Smooth muscle cell (in vitro differentiated cells): ENCODE measurements around the gene CYP4V2. TPM values are rescaled to one million over a fixed set of nuclear protein-coding genes. Genes with fewer than 3 reads are reported as not detected.

ENCODE experiments used
- DNase-seq: peaks from one replicate; lab custom pipeline; 2025; ENCODE audit not compliant: unreplicated experiment; lab: John Stamatoyannopoulos, UW
- H2AFZ ChIP-seq: fragments of 200-600 bp; sonication (generic); 2 replicates; pipeline ENCODE4 v1.6.0; 2016; ENCODE audit warnings: antibody characterized with exemption, low read depth, mild to moderate bottlenecking
- H3F3A ChIP-seq: fragments of 200-600 bp; sonication (generic); 2 replicates; pipeline ENCODE4 v1.6.0; 2017; ENCODE audit warnings: antibody characterized with exemption, low read depth
- H3K27ac ChIP-seq: fragments of 200-600 bp; sonication (generic); 2 replicates; pipeline ENCODE4 v1.5.1; 2016; ENCODE audit warnings: low read depth, mild to moderate bottlenecking
- H3K27me3 ChIP-seq: fragments of 200-600 bp; sonication (generic); 2 replicates; pipeline ENCODE4 v1.6.1; 2016; ENCODE audit warnings: low read depth, mild to moderate bottlenecking
- H3K36me3 ChIP-seq: fragments of 200-600 bp; sonication (generic); 2 replicates; pipeline ENCODE4 v1.5.1; 2016; ENCODE audit warnings: low read depth
- H3K4me1 ChIP-seq: fragments of 200-600 bp; sonication (generic); 2 replicates; pipeline ENCODE4 v1.5.1; 2016; ENCODE audit warnings: low read depth
- H3K4me2 ChIP-seq: fragments of 200-600 bp; sonication (generic); 2 replicates; pipeline ENCODE4 v1.6.0; 2016; ENCODE audit warnings: mild to moderate bottlenecking
- H3K4me3 ChIP-seq: fragments of 200-600 bp; sonication (generic); 2 replicates; pipeline ENCODE4 v1.5.1; 2016; ENCODE audit warnings: mild to moderate bottlenecking
- H3K79me2 ChIP-seq: fragments of 200-600 bp; sonication (generic); 2 replicates; pipeline ENCODE4 v1.6.0; 2016; ENCODE audit warnings: low read depth, mild to moderate bottlenecking
- H3K9ac ChIP-seq: fragments of 200-600 bp; sonication (generic); 2 replicates; pipeline ENCODE4 v1.6.0; 2016; ENCODE audit warnings: low read depth
- H3K9me3 ChIP-seq: fragments of 200-600 bp; sonication (generic); replicated peaks from 2 replicates; pipeline ENCODE4 v1.5.1; 2016; ENCODE audit warnings: low read depth
- H4K20me1 ChIP-seq: fragments of 200-600 bp; sonication (generic); 2 replicates; pipeline ENCODE4 v1.6.0; 2016; ENCODE audit warnings: low read depth
- CTCF ChIP-seq: fragments of 200-600 bp; sonication (generic); IDR thresholded peaks from 2 replicates; pipeline ENCODE4 v1.5.1; 2017; ENCODE audit warnings: borderline replicate concordance, mild to moderate bottlenecking, antibody characterized with exemption; ENCODE audit not compliant: insufficient read depth, poor library complexity, severe bottlenecking
- WGBS: methylation state at CpG from one replicate; pipeline ENCODE4 v1.1.7; 2016; ENCODE audit warnings: low lambda C conversion rate; 5-methylcytosine and 5-hydroxymethylcytosine counted together
- polyA plus RNA-seq: library from polyadenylated mRNA; unstranded; fragments of >200 nt; fragmentation: Nextera tagmentation; extraction: Ambion mirVana; gene quantifications from 2 replicates; pipeline ENCODE4 v1.2.1, GENCODE V29; 2016
- total RNA-seq: library from RNA; depleted of rRNA; stranded (reverse); fragments of >200 nt; gene quantifications from 2 replicates; pipeline ENCODE4 v1.2.3, GENCODE V29; 2014

Gene CYP4V2
- total RNA-seq (1.3 and 3.4 TPM in 2 replicates), polyA plus RNA-seq (0.42 and 0.46 TPM in 2 replicates)

- peak within 1 kb of the TSS; percentile 50 for H3K27ac ChIP-seq
These were observed at the start of gene CYP4V2 for GRCh38 chr4:186191200-186192065. CYP4V2 (plus strand) TSS chr4:186191567; CDS start chr4:186191824, 257 bp downstream.

GRCh38 chr4:186144198-186144945 lies 47.0 kb upstream of the CYP4V2 start:
- H3K4me3 ChIP-seq: peak overlapping the region; percentile 58
- no peak overlapping the region for H3K27ac ChIP-seq
- H3K4me2 ChIP-seq: peak overlapping the region; percentile 90
- no peak for TF ChIP-seq CTCF
- no peaks in the 10 kb centered on the region for H3K79me2 ChIP-seq
- H3K27me3 ChIP-seq: peaks cover 4% of the 10 kb centered on the region
- H3K36me3 ChIP-seq: no peaks in the 10 kb centered on the region
- H3K9ac ChIP-seq: no peak overlapping the region
- no peaks in the 10 kb centered on the region for H3K4me1 ChIP-seq
- DNase-seq: peak; percentile 45
- no peaks in the 10 kb centered on the region for H4K20me1 ChIP-seq
- H2AFZ ChIP-seq: peak overlapping the region; percentile 80
- no peaks in the 10 kb centered on the region for H3K9me3 ChIP-seq
- 3% methylated on average over 40 of the region's 72 CpGs for WGBS
- H3F3A ChIP-seq: peaks cover 7% of the 10 kb centered on the region

More at GRCh38 chr4:186191200-186192065, at the start of gene CYP4V2:
- Histone ChIP-seq H3K79me2 (no peaks in the 10 kb centered on the region), H3K4me3 (peak within 1 kb of the TSS; percentile 99), H3K4me1 (peaks cover 11% of the 10 kb centered on the region), H3K27me3 (no peaks in the 10 kb centered on the region), H3F3A (peaks cover 11% of the 10 kb centered on the region), H3K9ac (peak within 1 kb of the TSS; percentile 62), H3K9me3 (no peaks in the 10 kb centered on the region), H3K36me3 (no peaks in the 10 kb centered on the region), H2AFZ (peak within 1 kb of the TSS; percentile 100), H4K20me1 (no peaks in the 10 kb centered on the region), H3K4me2 (peak within 1 kb of the TSS; percentile 95)
- DNase-seq: peak; percentile 65
- TF ChIP-seq CTCF: peak; percentile 33
- WGBS: under 1% methylated on average over 85 of the region's 107 CpGs

GRCh38 chr4:186144946-186145569 lies 46.3 kb upstream of the CYP4V2 start:
- Histone ChIP-seq H3K4me3 (peak overlapping the region; percentile 58), H3K27ac (no peak overlapping the region), H3K79me2 (no peaks in the 10 kb centered on the region), H3K4me2 (peak overlapping the region; percentile 86), H3K27me3 (peaks cover 4% of the 10 kb centered on the region), H3F3A (peaks cover 7% of the 10 kb centered on the region), H3K36me3 (no peaks in the 10 kb centered on the region), H3K9ac (peak overlapping the region; percentile 29), H3K9me3 (no peaks in the 10 kb centered on the region), H2AFZ (peak overlapping the region; percentile 84), H3K4me1 (no peaks in the 10 kb centered on the region), H4K20me1 (no peaks in the 10 kb centered on the region)
- WGBS: under 1% methylated on average over 37 of the region's 54 CpGs
- no peak for TF ChIP-seq CTCF
- peak; percentile 45 for DNase-seq
